A673 (cell line): Measurements from ENCODE around the gene CSPG5. TPM values are rescaled to one million over a fixed set of nuclear protein-coding genes. Genes with fewer than 3 reads are reported as not detected.

Experiments
- BruUV-seq: library from RNA; stranded (reverse); fragments of 400-500 nt; replicated peaks from 2 replicates; lab custom pipeline; 2021; lab: Mats Ljungman, UMichigan
- CTCF ChIA-PET: fragments of 300-600 bp; sonication (Branson Sonifier 250); formaldehyde crosslinking; loops from one replicate; lab custom pipeline; 2022; ENCODE audit warnings: antibody characterized with exemption; lab: Charles Lee
- POLR2A ChIA-PET: fragments of 300-600 bp; sonication (Branson Sonifier 250); formaldehyde crosslinking; loops from one replicate; lab custom pipeline; 2022; ENCODE audit warnings: antibody characterized with exemption; ENCODE audit not compliant: low non-redundant PET; lab: Charles Lee
- DNase-seq: peaks from one replicate; pipeline ENCODE4 v3.0.0-alpha.2; 2015; ENCODE audit warnings: low spot score
- H3K27ac ChIP-seq: fragments of 200-600 bp; sonication (generic); 2 replicates; pipeline ENCODE4 v1.5.1; 2016; ENCODE audit warnings: mixed run types, low read depth, mild to moderate bottlenecking, mixed read lengths, antibody characterized with exemption, low read length; ENCODE audit not compliant: poor library complexity, severe bottlenecking
- H3K27me3 ChIP-seq: fragments of 200-600 bp; sonication (generic); replicated peaks from 2 replicates; pipeline ENCODE4 v1.6.1; 2017; ENCODE audit warnings: mixed run types, low read depth, mild to moderate bottlenecking, mixed read lengths, antibody characterized with exemption, low read length; ENCODE audit not compliant: insufficient read depth, poor library complexity
- H3K36me3 ChIP-seq: fragments of 200-600 bp; sonication (generic); 2 replicates; pipeline ENCODE4 v1.6.1; 2016; ENCODE audit warnings: mixed run types, mild to moderate bottlenecking, mixed read lengths, antibody characterized with exemption, low read length; ENCODE audit not compliant: insufficient read depth, poor library complexity, severe bottlenecking
- H3K4me1 ChIP-seq: fragments of 200-600 bp; sonication (generic); 2 replicates; pipeline ENCODE4 v1.6.1; 2017; ENCODE audit warnings: mixed run types, mild to moderate bottlenecking, mixed read lengths, antibody characterized with exemption, low read length; ENCODE audit not compliant: insufficient read depth, poor library complexity, severe bottlenecking
- H3K4me3 ChIP-seq: fragments of 200-600 bp; sonication (generic); 2 replicates; pipeline ENCODE4 v1.5.1; 2016; ENCODE audit warnings: low read depth, mixed run types, mild to moderate bottlenecking, mixed read lengths, low read length; ENCODE audit not compliant: poor library complexity, severe bottlenecking
- H3K9me3 ChIP-seq: fragments of 200-600 bp; sonication (generic); 2 replicates; pipeline ENCODE4 v1.6.1; 2016; ENCODE audit warnings: mixed run types, low read depth, mild to moderate bottlenecking, mixed read lengths, antibody characterized with exemption, low read length; ENCODE audit not compliant: poor library complexity, severe bottlenecking
- CTCF ChIP-seq: fragments of 300-800, 200-600 bp; sonication (generic); conservative IDR thresholded peaks from 2 replicates; pipeline ENCODE4 v1.5.1; 2017; ENCODE audit warnings: low read depth, mild to moderate bottlenecking, antibody characterized with exemption, low read length, moderate library complexity, mixed read lengths
- EZH2 ChIP-seq: fragments of 200-600 bp; sonication (generic); IDR thresholded peaks from 2 replicates; pipeline ENCODE4 v1.6.1; 2017; ENCODE audit warnings: borderline replicate concordance, low read depth, mild to moderate bottlenecking, mixed read lengths, antibody characterized with exemption, low read length; ENCODE audit not compliant: poor library complexity, severe bottlenecking
- intact Hi-C: fragments of 100-400 bp; cut with micrococcal nuclease; formaldehyde crosslinking; loops from one replicate; pipeline ENCODE4 v1.10.0; 2022; ENCODE audit not compliant: unreplicated experiment
- total RNA-seq: library from RNA; stranded (reverse); gene quantifications from 2 replicates; pipeline ENCODE4 v1.2.3, GENCODE V29; 2021

Gene CSPG5
- total RNA-seq, 1 experiment from 2014 or later: 21.7 TPM

- POLR2A ChIA-PET: no interaction called here
Measured at GRCh38 chr3:47617086-47618010, 38.7 kb upstream of the CSPG5 start.

GRCh38 chr3:47614788-47615187 is 36.1 kb upstream of the CSPG5 start:
- no peaks in the 10 kb centered on the region for H3K27me3 ChIP-seq
- TF ChIP-seq CTCF: no peak
- no peak for TF ChIP-seq EZH2
- peak overlapping the region; percentile 54 for H3K27ac ChIP-seq
- H3K9me3 ChIP-seq: no peaks in the 10 kb centered on the region
- intact Hi-C loops: no loop called here
- CTCF ChIA-PET: no interaction called here
- POLR2A ChIA-PET: no interaction called here
- H3K4me1 ChIP-seq: peaks cover 30% of the 10 kb centered on the region
- DNase-seq: no peak
- BruUV-seq: no TSS peak
- H3K4me3 ChIP-seq: no peak overlapping the region
- H3K36me3 ChIP-seq: peaks cover 79% of the 10 kb centered on the region

More at GRCh38 chr3:47617086-47618010, 38.7 kb upstream of the CSPG5 start:
- H3K9me3 ChIP-seq: no peaks in the 10 kb centered on the region
- H3K4me3 ChIP-seq: no peak overlapping the region
- BruUV-seq: no TSS peak
- DNase-seq: no peak
- CTCF ChIA-PET: no interaction called here
- no peaks in the 10 kb centered on the region for H3K27me3 ChIP-seq
- no peak for TF ChIP-seq EZH2
- TF ChIP-seq CTCF: no peak
- peaks cover 73% of the 10 kb centered on the region for H3K36me3 ChIP-seq
- intact Hi-C loops: no loop called here
- H3K4me1 ChIP-seq: peaks cover 26% of the 10 kb centered on the region
- H3K27ac ChIP-seq: peak overlapping the region; percentile 18

GRCh38 chr3:47613722-47614121 is 35.1 kb upstream of the CSPG5 start:
- no TSS peak for BruUV-seq
- Histone ChIP-seq H3K36me3 (peaks cover 79% of the 10 kb centered on the region), H3K4me1 (peaks cover 28% of the 10 kb centered on the region), H3K27me3 (no peaks in the 10 kb centered on the region), H3K27ac (peak overlapping the region; percentile 54), H3K4me3 (no peak overlapping the region), H3K9me3 (no peaks in the 10 kb centered on the region)
- no peak for DNase-seq
- intact Hi-C loops: no loop called here
- ChIA-PET POLR2A (no interaction called here), CTCF (no interaction called here)
- TF ChIP-seq EZH2: no peak
- no peak for TF ChIP-seq CTCF
